Forelimb muscle (tissue), 1 donor: ENCODE results near the gene HAGHL. TPM values are rescaled to one million over a fixed set of nuclear protein-coding genes. Genes with fewer than 3 reads are reported as not detected.
"Not testable (repeated sequence)": the region's sequence is repeated elsewhere in the genome, so short reads cannot be mapped to it uniquely, and the experiment has no call there.

Experiments used
- DNase-seq: peaks from one replicate; pipeline ENCODE4 v3.0.0-alpha.2; 2013; ENCODE audit warnings: low read depth
- polyA plus RNA-seq: library from polyadenylated mRNA; unstranded; fragments of 120-200 nt; gene quantifications from one replicate; pipeline ENCODE4 v1.2.1, GENCODE V29; 2013; ENCODE audit not compliant: insufficient read length

HAGHL gene
- polyA plus RNA-seq, 1 donor, result 3.2 TPM

GRCh38 chr16:689175-689897 lies 37.6 kb upstream of the HAGHL start:
- DNase-seq, result no peak

- not testable (repeated sequence) for DNase-seq
Observed at GRCh38 chr16:691242-691641, 35.7 kb upstream of the HAGHL start.

GRCh38 chr16:692356-693108 lies 34.4 kb upstream of the HAGHL start:
- DNase-seq, result no peak

GRCh38 chr16:693364-693763 lies 33.5 kb upstream of the HAGHL start:
- no peak for DNase-seq

GRCh38 chr16:693766-694165 lies 33.1 kb upstream of the HAGHL start:
- no peak for DNase-seq

- no peak for DNase-seq
Observed at GRCh38 chr16:694187-694862, 32.6 kb upstream of the HAGHL start.

- no peak for DNase-seq
Observed at GRCh38 chr16:694863-695354, 32.0 kb upstream of the HAGHL start.

- DNase-seq, result no peak
Observed at GRCh38 chr16:695355-696089, 31.4 kb upstream of the HAGHL start.

- no peak for DNase-seq
Observed at GRCh38 chr16:698911-699671, 27.8 kb upstream of the HAGHL start.

- DNase-seq, result no peak
Observed at GRCh38 chr16:700684-701584, 26.0 kb upstream of the HAGHL start.

- DNase-seq, result no peak
Observed at GRCh38 chr16:702341-702740, 24.6 kb upstream of the HAGHL start.

- DNase-seq, result no peak
Observed at GRCh38 chr16:703406-703805, 23.5 kb upstream of the HAGHL start.

GRCh38 chr16:704047-704446 lies 22.9 kb upstream of the HAGHL start:
- no peak for DNase-seq

GRCh38 chr16:704552-705380 lies 22.1 kb upstream of the HAGHL start:
- no peak for DNase-seq

GRCh38 chr16:705431-706188 lies 21.3 kb upstream of the HAGHL start, which contains the start of gene FBXL16:
TSS of gene FBXL16 (minus strand) at chr16:705801. CDS start at chr16:697405, 8,396 bp downstream.
- DNase-seq, result no peak

- DNase-seq, result no peak
Observed at GRCh38 chr16:706189-707061, 20.5 kb upstream of the HAGHL start.

- no peak for DNase-seq
Observed at GRCh38 chr16:707062-707538, 19.8 kb upstream of the HAGHL start.
